H1 (cell line): ENCODE measurements around the gene YTHDF2. TPM values are rescaled to one million over a fixed set of nuclear protein-coding genes. Genes with fewer than 3 reads are reported as not detected.

Experiments used
- CTCF ChIA-PET: fragments of 300-600 bp; sonication (Branson Sonifier 250); formaldehyde crosslinking; loops from one replicate; lab custom pipeline; 2021; ENCODE audit not compliant: partially characterized antibody; lab: Charles Lee
- POLR2A ChIA-PET: fragments of 300-600 bp; sonication (Branson Sonifier 250); formaldehyde crosslinking; loops from one replicate; lab custom pipeline; 2021; ENCODE audit warnings: inconsistent platforms; ENCODE audit not compliant: partially characterized antibody; lab: Charles Lee
- DNase-seq, 2 experiments: peaks; one replicate each; pipeline versions ENCODE4 v3.0.0 to v3.0.0-alpha.2; 2010 to 2022; ENCODE audit warnings: low spot score in 2 of 2, low read depth in 1 of 2, mixed read lengths in 1 of 2
- FAIRE-seq: peaks from 2 replicates; lab custom pipeline; 2011; peaks lifted over from hg19 to GRCh38; lab: Jason Lieb, UNC
- H2AFZ ChIP-seq: 2 replicates; pipeline ENCODE4 v1.8.1; 2012; ENCODE audit warnings: low read length, inconsistent platforms
- H2AK5ac ChIP-seq: 2 replicates; pipeline ENCODE4 v1.6.1; 2013; ENCODE audit warnings: low read depth, low read length
- H2BK120ac ChIP-seq: replicated peaks from 2 replicates; pipeline ENCODE3; 2013; ENCODE audit warnings: low read depth, low read length, inconsistent platforms
- H2BK12ac ChIP-seq: 2 replicates; pipeline ENCODE4 v1.6.1; 2013; ENCODE audit warnings: low read depth, low read length
- H2BK15ac ChIP-seq: 2 replicates; pipeline ENCODE4 v1.6.1; 2013; ENCODE audit warnings: low read length
- H2BK20ac ChIP-seq: 2 replicates; pipeline ENCODE4 v1.6.1; 2013; ENCODE audit warnings: low read length
- H2BK5ac ChIP-seq: 2 replicates; pipeline ENCODE4 v1.6.1; 2013; ENCODE audit warnings: low read depth, low read length
- H3K14ac ChIP-seq: 2 replicates; pipeline ENCODE4 v1.6.1; 2013; ENCODE audit warnings: inconsistent platforms; ENCODE audit not compliant: insufficient read length
- H3K18ac ChIP-seq: 2 replicates; pipeline ENCODE4 v1.6.1; 2013; ENCODE audit warnings: low read length; ENCODE audit errors: extremely low read depth
- H3K23ac ChIP-seq: 2 replicates; pipeline ENCODE4 v1.6.1; 2013; ENCODE audit warnings: inconsistent platforms; ENCODE audit not compliant: insufficient read length
- H3K23me2 ChIP-seq: 2 replicates; pipeline ENCODE4 v1.6.1; 2013; ENCODE audit warnings: low read depth, low read length
- H3K27ac ChIP-seq: 2 replicates; pipeline ENCODE4 v1.6.1; 2011; ENCODE audit warnings: low read depth, low read length, inconsistent platforms
- H3K27me3 ChIP-seq, 4 experiments: replicated peaks in 1 of 4; 1 replicate in 1 of 4; 2 replicates in 3 of 4; pipeline versions ENCODE4 v1.6.1 to v1.8.1; 2011 to 2013; ENCODE audit warnings: low read length in 3 of 4, mild to moderate bottlenecking in 3 of 4, inconsistent platforms in 2 of 4, mixed read lengths in 2 of 4, moderate library complexity in 1 of 4; ENCODE audit not compliant: control insufficient read depth in 3 of 4, insufficient read depth in 3 of 4; ENCODE audit errors: extremely low read depth in 1 of 4
- H3K36me3 ChIP-seq, 4 experiments: 2 replicates each; pipeline versions ENCODE4 v1.6.1 to v1.8.1; 2011 to 2013; ENCODE audit warnings: mild to moderate bottlenecking in 4 of 4, low read length in 3 of 4, moderate library complexity in 2 of 4, control low read depth in 1 of 4, inconsistent platforms in 1 of 4; ENCODE audit not compliant: insufficient read depth in 4 of 4, control insufficient read depth in 2 of 4
- H3K4ac ChIP-seq: replicated peaks from 2 replicates; pipeline ENCODE3; 2013; ENCODE audit warnings: low read length, low read depth, mixed read lengths, inconsistent platforms; ENCODE audit not compliant: insufficient read length
- H3K4me1 ChIP-seq, 4 experiments: replicated peaks in 1 of 4; 1 replicate in 1 of 4; 2 replicates in 3 of 4; pipeline versions ENCODE4 v1.6.1 to v1.8.1; 2011 to 2013; ENCODE audit warnings: low read length in 3 of 4, inconsistent platforms in 2 of 4, mixed read lengths in 1 of 4; ENCODE audit not compliant: insufficient read depth in 4 of 4, control insufficient read depth in 3 of 4
- H3K4me2 ChIP-seq, 2 experiments: 2 replicates each; pipeline versions ENCODE4 v1.6.1 to v1.8.1; 2011 to 2013; ENCODE audit warnings: low read depth in 2 of 2, low read length in 2 of 2, control low read depth in 1 of 2, inconsistent platforms in 1 of 2, mild to moderate bottlenecking in 1 of 2; ENCODE audit not compliant: insufficient read depth in 1 of 2
- H3K4me3 ChIP-seq, 4 experiments: fragments of 200-600, 300-600 bp in 1 of 4; sonication (generic), shearing (Covaris generic), sonication (Bioruptor Twin) in 1 of 4; 2 replicates each; pipeline versions ENCODE4 v1.5.1 to v1.8.1; 2011 to 2016; ENCODE audit warnings: low read length in 4 of 4, low read depth in 3 of 4, control low read depth in 2 of 4, inconsistent platforms in 2 of 4, mild to moderate bottlenecking in 2 of 4, mixed read lengths in 1 of 4, moderate library complexity in 1 of 4; ENCODE audit not compliant: insufficient read depth in 2 of 4; ENCODE audit errors: extremely low read depth in 1 of 4
- H3K56ac ChIP-seq: replicated peaks from 2 replicates; pipeline ENCODE3; 2013; ENCODE audit warnings: low read depth, mild to moderate bottlenecking, mixed read lengths, low read length, inconsistent platforms; ENCODE audit not compliant: insufficient read length
- H3K79me1 ChIP-seq: 2 replicates; pipeline ENCODE4 v1.6.1; 2013; ENCODE audit warnings: low read depth, low read length, control low read depth
- H3K79me2 ChIP-seq, 2 experiments: 2 replicates each; pipeline versions ENCODE4 v1.6.1 to v1.8.1; 2012 to 2013; ENCODE audit warnings: low read length in 2 of 2, mild to moderate bottlenecking in 2 of 2, inconsistent platforms in 1 of 2; ENCODE audit not compliant: insufficient read depth in 2 of 2, control insufficient read depth in 1 of 2
- H3K9ac ChIP-seq, 4 experiments: replicated peaks in 1 of 4; 1 replicate in 1 of 4; 2 replicates in 3 of 4; pipeline versions ENCODE4 v1.6.1 to v1.8.1; 2011 to 2013; ENCODE audit warnings: low read depth in 3 of 4, low read length in 3 of 4, control low read depth in 2 of 4, mild to moderate bottlenecking in 2 of 4, moderate library complexity in 2 of 4, inconsistent platforms in 1 of 4; ENCODE audit errors: extremely low read depth in 1 of 4
- H3K9me3 ChIP-seq, 2 experiments: 2 replicates each; pipeline versions ENCODE4 v1.6.1 to v1.8.1; 2012 to 2013; ENCODE audit warnings: mild to moderate bottlenecking in 2 of 2, moderate library complexity in 2 of 2, control low read depth in 1 of 2, inconsistent platforms in 1 of 2, low read depth in 1 of 2, low read length in 1 of 2, mixed read lengths in 1 of 2; ENCODE audit not compliant: insufficient read depth in 2 of 2
- H4K20me1 ChIP-seq, 2 experiments: replicated peaks in 1 of 2; 2 replicates each; pipeline versions ENCODE3 to v1.8.1; 2011 to 2013; ENCODE audit warnings: inconsistent platforms in 2 of 2, low read length in 2 of 2, mild to moderate bottlenecking in 1 of 2; ENCODE audit not compliant: insufficient read depth in 2 of 2, control insufficient read depth in 1 of 2
- H4K5ac ChIP-seq: 2 replicates; pipeline ENCODE4 v1.6.1; 2013; ENCODE audit warnings: low read length, low read depth, mixed read lengths, inconsistent platforms; ENCODE audit not compliant: insufficient read length
- H4K8ac ChIP-seq: 2 replicates; pipeline ENCODE4 v1.8.0; 2013; ENCODE audit warnings: mild to moderate bottlenecking, moderate library complexity, low read length, inconsistent platforms; ENCODE audit not compliant: insufficient read depth; ENCODE audit errors: extremely low read depth
- H4K91ac ChIP-seq: replicated peaks from 2 replicates; pipeline ENCODE3; 2013; ENCODE audit warnings: low read length, mixed read lengths, inconsistent platforms; ENCODE audit not compliant: insufficient read length
- ASH2L ChIP-seq: fragments of 200-600, 300-600 bp; sonication (generic); IDR thresholded peaks from one replicate; pipeline ENCODE4 v1.7.1; 2017; ENCODE audit warnings: low read length
- ATF3 ChIP-seq: IDR thresholded peaks from 2 replicates; pipeline ENCODE4 v1.6.1; 2011; ENCODE audit warnings: low read depth, mild to moderate bottlenecking, low read length; ENCODE audit not compliant: insufficient read depth
- E2F6 ChIP-seq: IDR thresholded peaks from 2 replicates; pipeline ENCODE4 v1.6.1; 2012; ENCODE audit warnings: inconsistent platforms
- GABPA ChIP-seq: IDR thresholded peaks from 2 replicates; pipeline ENCODE4 v1.6.1; 2011; ENCODE audit warnings: mild to moderate bottlenecking, low read length, moderate library complexity, borderline replicate concordance; ENCODE audit not compliant: insufficient read depth
- MAX ChIP-seq: IDR thresholded peaks from 2 replicates; pipeline ENCODE4 v1.6.1; 2012; ENCODE audit warnings: inconsistent platforms
- NRF1 ChIP-seq: IDR thresholded peaks from 2 replicates; pipeline ENCODE4 v1.6.1; 2011; ENCODE audit warnings: mild to moderate bottlenecking, low read depth, low read length, improper control_type of control experiment
- RFX5 ChIP-seq: IDR thresholded peaks from 2 replicates; pipeline ENCODE4 v1.6.1; 2011; ENCODE audit warnings: low read depth, low read length, improper control_type of control experiment, borderline replicate concordance
- SIN3A ChIP-seq, 2 experiments: IDR thresholded peaks in 1 of 2; conservative IDR thresholded peaks in 1 of 2; 2 replicates each; pipeline ENCODE4 v1.6.1; 2011 to 2012; ENCODE audit warnings: low read length in 2 of 2, improper control_type of control experiment in 1 of 2, low read depth in 1 of 2, mild to moderate bottlenecking in 1 of 2
- SRF ChIP-seq: IDR thresholded peaks from 2 replicates; pipeline ENCODE4 v1.6.1; 2011; ENCODE audit warnings: mild to moderate bottlenecking, low read depth, low read length, moderate library complexity
- polyA plus RNA-seq, 7 experiments: library from polyadenylated mRNA; depleted of rRNA in 3 of 7; stranded (reverse) in 5 of 7; unstranded in 2 of 7; fragments of >200 nt in 5 of 7; fragments of 200-250 nt in 2 of 7; gene quantifications; 1 replicate in 5 of 7; 2 replicates in 1 of 7; 4 replicates in 1 of 7; pipeline versions ENCODE4 v1.2.1 to v1.2.3, GENCODE V29; 2011 to 2013; ENCODE audit warnings: missing spikeins in 2 of 7, mixed read lengths in 2 of 7
- total RNA-seq: library from RNA; stranded (reverse); fragmentation: NEBNext Ultra II Directional; extraction: Animal tissue kit (Norgen Biotek cat#: 25700); gene quantifications from 2 replicates; pipeline ENCODE4 v1.2.1, GENCODE V29; 2021
- TF ChIP-seq, protein P1 (sequence below), 3 experiments: IDR thresholded peaks; 1 replicate in 2 of 3; 2 replicates in 1 of 3; pipeline versions ENCODE4 v1.5.1 to v1.6.1; 2011; ENCODE audit warnings: low read length in 3 of 3, mild to moderate bottlenecking in 3 of 3, inconsistent platforms in 2 of 3, low read depth in 1 of 3, moderate library complexity in 1 of 3; ENCODE audit not compliant: insufficient read depth in 1 of 3; ENCODE audit errors: control extremely low read depth in 1 of 3

Gene YTHDF2
- total and polyA plus RNA-seq, 2 of the 8 experiments (the other 6 are each of a cell fraction or from before 2014, with no cell fraction given) = 128 to 164 TPM

DNA sequence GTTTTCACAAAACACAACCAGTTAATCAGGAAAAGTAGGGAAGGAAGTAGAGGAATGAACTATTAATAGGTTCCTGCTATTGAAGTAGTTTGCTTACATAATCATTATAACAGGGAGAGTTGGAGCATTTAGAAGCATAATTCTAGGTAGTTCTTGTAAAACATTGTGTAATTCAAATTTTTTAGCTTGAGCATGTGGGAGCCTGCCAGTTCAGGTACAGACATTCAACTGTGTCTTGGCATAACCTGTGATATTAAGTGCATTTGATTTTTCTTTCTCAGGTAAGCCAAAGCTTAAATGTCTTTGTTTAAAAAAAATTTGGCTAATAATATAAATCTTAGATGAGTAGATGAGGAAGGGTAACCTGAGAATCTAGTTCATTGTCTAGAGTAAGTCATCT, 3.4 kb downstream of the YTHDF2 start:
- H2AK5ac ChIP-seq = no peak overlapping the region
- H3K79me2 ChIP-seq = peaks cover 60 to 83% of the 10 kb centered on the region in 2 experiments
- H3K27ac ChIP-seq = no peak overlapping the region
- H4K91ac ChIP-seq = no peak overlapping the region
- H3K4me2 ChIP-seq = no peak overlapping the region
- H3K9me3 ChIP-seq = no peaks in the 10 kb centered on the region
- no peak overlapping the region for H3K4ac ChIP-seq
- no peak overlapping the region for H2AFZ ChIP-seq
- no peak overlapping the region for H2BK120ac ChIP-seq
- no peak overlapping the region for H2BK5ac ChIP-seq
- POLR2A ChIA-PET = interaction anchor here (0.5 to 12.5 kb wide), 12 partner anchors 9 to 345 kb away, joined by 3 to 369 read pairs (median 5); partner anchors contain the start of gene GMEB1
- no peak overlapping the region for H3K23ac ChIP-seq
- no peak overlapping the region for H2BK12ac ChIP-seq
- H2BK20ac ChIP-seq = no peak overlapping the region
- CTCF ChIA-PET = interaction anchor here (1.2 kb wide), 1 partner anchor 15 kb away, joined by 4 read pairs; no protein-coding TSS in a partner anchor
- no peaks in the 10 kb centered on the region; the same call in 1 of the 2 replicates for H3K79me1 ChIP-seq
- no peak overlapping the region for H4K8ac ChIP-seq
- no peak overlapping the region for H3K56ac ChIP-seq
- H3K9ac ChIP-seq = no peak overlapping the region
- no peaks in the 10 kb centered on the region for H3K27me3 ChIP-seq
- no peak overlapping the region for H2BK15ac ChIP-seq
- no peak overlapping the region for H3K14ac ChIP-seq
- H3K4me3 ChIP-seq = peak overlapping the region in 1 of 4 experiments; percentile 15; a peak in 1 of 8 replicates
- no peak for FAIRE-seq
- peaks cover 11 to 22% of the 10 kb centered on the region in 2 experiments for H4K20me1 ChIP-seq
- no peak overlapping the region for H3K18ac ChIP-seq
- peaks cover 2 to 11% (median 5%) of the 10 kb centered on the region in 4 experiments for H3K4me1 ChIP-seq
- H3K36me3 ChIP-seq = peaks cover 33 to 67% (median 54%) of the 10 kb centered on the region in 4 experiments
- no peaks in the 10 kb centered on the region; the same call in 1 of the 2 replicates for H3K23me2 ChIP-seq
- no peak overlapping the region for H4K5ac ChIP-seq
- DNase-seq = no peak
- no peak for TF ChIP-seq E2F6
- TF ChIP-seq, protein P1, sequence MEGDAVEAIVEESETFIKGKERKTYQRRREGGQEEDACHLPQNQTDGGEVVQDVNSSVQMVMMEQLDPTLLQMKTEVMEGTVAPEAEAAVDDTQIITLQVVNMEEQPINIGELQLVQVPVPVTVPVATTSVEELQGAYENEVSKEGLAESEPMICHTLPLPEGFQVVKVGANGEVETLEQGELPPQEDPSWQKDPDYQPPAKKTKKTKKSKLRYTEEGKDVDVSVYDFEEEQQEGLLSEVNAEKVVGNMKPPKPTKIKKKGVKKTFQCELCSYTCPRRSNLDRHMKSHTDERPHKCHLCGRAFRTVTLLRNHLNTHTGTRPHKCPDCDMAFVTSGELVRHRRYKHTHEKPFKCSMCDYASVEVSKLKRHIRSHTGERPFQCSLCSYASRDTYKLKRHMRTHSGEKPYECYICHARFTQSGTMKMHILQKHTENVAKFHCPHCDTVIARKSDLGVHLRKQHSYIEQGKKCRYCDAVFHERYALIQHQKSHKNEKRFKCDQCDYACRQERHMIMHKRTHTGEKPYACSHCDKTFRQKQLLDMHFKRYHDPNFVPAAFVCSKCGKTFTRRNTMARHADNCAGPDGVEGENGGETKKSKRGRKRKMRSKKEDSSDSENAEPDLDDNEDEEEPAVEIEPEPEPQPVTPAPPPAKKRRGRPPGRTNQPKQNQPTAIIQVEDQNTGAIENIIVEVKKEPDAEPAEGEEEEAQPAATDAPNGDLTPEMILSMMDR (IDR thresholded peaks at IDR 0.05; ENCODE audit: control extremely low read depth in 1 of 3, insufficient read depth in 1 of 3, low read depth in 1 of 3, low read length in 3 of 3) = no peak
- no peak for TF ChIP-seq ASH2L
- TF ChIP-seq ATF3 = no peak
- TF ChIP-seq SRF = no peak
- TF ChIP-seq GABPA = no peak
- no peak for TF ChIP-seq SIN3A (conservative IDR thresholded peaks at IDR 0.05 in 1 of 2, IDR thresholded peaks at IDR 0.05 in 1 of 2; ENCODE audit: low read depth in 1 of 2, low read length in 2 of 2)
- no peak for TF ChIP-seq MAX
- TF ChIP-seq RFX5 = no peak
- TF ChIP-seq NRF1 = no peak
